NT2/D1 (cell line): Measurements from ENCODE around the gene PEX3.
A peak's percentile ranks its signal among the peaks of the same experiment; 100 is the strongest.
"Not testable (repeated sequence)": the region's sequence is repeated elsewhere in the genome, so short reads cannot be mapped to it uniquely, and the experiment has no call there.

ENCODE experiments used
- DNase-seq: peaks from one replicate; pipeline ENCODE4 v3.0.0-alpha.2; 2011; ENCODE audit warnings: low read depth, low spot score
- H3K27me3 ChIP-seq: 2 replicates; pipeline ENCODE4 v1.6.0; 2011; ENCODE audit warnings: mild to moderate bottlenecking; ENCODE audit not compliant: insufficient read length, insufficient read depth
- H3K36me3 ChIP-seq: 2 replicates; pipeline ENCODE4 v1.6.1; 2011; ENCODE audit warnings: mild to moderate bottlenecking, low read length, mixed read lengths; ENCODE audit not compliant: insufficient read depth, insufficient read length
- H3K4me1 ChIP-seq: 2 replicates; pipeline ENCODE4 v1.5.1; 2011; ENCODE audit not compliant: insufficient read depth, insufficient read length
- H3K4me3 ChIP-seq: 2 replicates; pipeline ENCODE4 v1.5.1; 2011; ENCODE audit warnings: low read depth; ENCODE audit not compliant: insufficient read length
- H3K9ac ChIP-seq: 2 replicates; pipeline ENCODE4 v1.6.0; 2011; ENCODE audit warnings: low read depth; ENCODE audit not compliant: insufficient read length
- H3K9me3 ChIP-seq: 2 replicates; pipeline ENCODE4 v1.5.1; 2011; ENCODE audit warnings: mild to moderate bottlenecking, low read length; ENCODE audit not compliant: insufficient read depth
- SUZ12 ChIP-seq: IDR thresholded peaks from 2 replicates; pipeline ENCODE4 v1.6.1; 2011; ENCODE audit not compliant: insufficient read length, insufficient read depth; ENCODE audit errors: extremely low read depth
- YY1 ChIP-seq: IDR thresholded peaks from 2 replicates; pipeline ENCODE4 v1.6.1; 2011; ENCODE audit not compliant: insufficient read length, insufficient read depth
- ZNF274 ChIP-seq: IDR thresholded peaks from 2 replicates; pipeline ENCODE4 v1.6.1; 2011; ENCODE audit warnings: mild to moderate bottlenecking, low read depth, low read length

PEX3 gene

DNA sequence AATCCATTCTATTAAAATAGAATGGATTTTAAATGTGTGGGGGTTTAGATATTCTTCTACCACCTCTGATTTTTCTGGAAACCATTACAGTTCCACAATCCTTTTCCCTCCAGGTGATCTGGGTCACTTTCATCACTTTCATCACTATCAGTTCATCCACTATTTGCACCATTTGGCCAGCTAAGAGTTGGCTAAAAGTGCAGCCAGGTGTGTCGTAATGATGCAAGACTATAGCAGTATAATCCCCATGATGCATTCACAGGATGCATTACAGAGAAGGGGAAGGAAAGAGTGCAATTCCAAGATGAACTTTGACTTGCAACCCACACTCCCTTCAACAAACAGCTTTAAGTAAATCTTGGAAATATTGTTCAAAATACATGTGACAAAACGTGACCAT lies 56.0 kb downstream of the PEX3 start:
- H3K36me3 ChIP-seq, result peaks cover 56% of the 10 kb centered on the region
- no peaks in the 10 kb centered on the region for H3K4me1 ChIP-seq
- no peaks in the 10 kb centered on the region for H3K27me3 ChIP-seq
- TF ChIP-seq ZNF274 (no peak), SUZ12 (no peak), YY1 (no peak)
- no peak overlapping the region for H3K4me3 ChIP-seq
- H3K9me3 ChIP-seq, result no peaks in the 10 kb centered on the region
- DNase-seq, result no peak
- no peak overlapping the region for H3K9ac ChIP-seq

DNA sequence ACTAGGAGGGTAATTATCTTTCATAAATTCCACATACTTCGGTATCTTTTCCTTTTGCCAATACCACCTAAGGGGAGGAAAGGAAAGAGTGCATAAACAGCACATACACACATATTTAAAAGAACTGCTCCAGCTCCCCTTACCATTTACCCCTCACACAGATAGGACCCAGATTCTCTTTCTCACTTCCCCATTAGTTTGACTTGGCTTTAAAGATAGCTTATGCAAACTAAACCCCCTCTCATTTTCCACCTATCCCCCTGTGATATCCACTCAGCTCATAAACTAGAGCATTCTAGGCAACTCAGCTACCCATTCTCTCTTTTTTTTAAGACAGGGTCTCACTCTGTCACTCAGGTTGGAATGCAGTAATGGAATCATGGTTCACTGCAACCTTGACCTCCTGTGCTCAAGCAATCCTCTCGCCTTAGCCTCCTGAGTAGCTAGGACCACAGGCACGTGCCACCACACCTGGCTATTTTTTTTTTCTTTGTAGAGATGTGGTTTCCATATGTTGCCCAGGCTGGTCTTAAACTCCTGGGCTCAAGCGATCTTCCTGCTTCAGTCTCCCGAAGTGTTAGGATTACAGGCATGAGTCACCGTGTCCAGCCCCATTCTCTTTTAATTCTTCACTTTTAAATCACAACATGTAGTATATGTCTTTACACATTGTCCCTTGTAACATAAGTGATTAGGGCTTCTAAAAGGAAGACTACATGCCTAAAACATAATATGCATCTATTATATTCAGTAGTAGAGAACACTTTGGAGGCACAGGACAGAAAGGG lies 56.9 kb downstream of the PEX3 start:
- no peak overlapping the region for H3K4me3 ChIP-seq
- no peaks in the 10 kb centered on the region for H3K27me3 ChIP-seq
- no peaks in the 10 kb centered on the region for H3K4me1 ChIP-seq
- DNase-seq, result no peak
- H3K9me3 ChIP-seq, result no peaks in the 10 kb centered on the region; the same call in 1 of the 2 replicates
- no peak overlapping the region for H3K9ac ChIP-seq
- peaks cover 48% of the 10 kb centered on the region for H3K36me3 ChIP-seq
- TF ChIP-seq ZNF274 (no peak), SUZ12 (no peak), YY1 (no peak)

- peaks cover 22% of the 10 kb centered on the region for H3K36me3 ChIP-seq
- DNase-seq, H3K9me3 ChIP-seq, H3K4me3 ChIP-seq, H3K27me3 ChIP-seq, H3K4me1 ChIP-seq, H3K9ac ChIP-seq: not testable (repeated sequence)
These were observed 59.7 kb downstream of the PEX3 start for GRCh38 chr6:143510326-143510725.

- H3K9me3 ChIP-seq, result no peaks in the 10 kb centered on the region; the same call in 1 of the 2 replicates
- peak within 1 kb of the TSS; percentile 64 for H3K4me3 ChIP-seq
- H3K36me3 ChIP-seq, result peaks cover 13% of the 10 kb centered on the region
- TF ChIP-seq YY1 (no peak), SUZ12 (no peak)
- peak; percentile 79 for DNase-seq
- peak within 1 kb of the TSS; percentile 83 for H3K9ac ChIP-seq
- no peaks in the 10 kb centered on the region for H3K4me1 ChIP-seq
- no peaks in the 10 kb centered on the region for H3K27me3 ChIP-seq
These were observed 60.6 kb downstream of the PEX3 start, which contains the start of gene FUCA2 for GRCh38 chr6:143510991-143511891. FUCA2 (minus strand) TSS chr6:143511720; CDS start chr6:143511634, 86 bp downstream.

GRCh38 chr6:143513410-143513809 lies 62.8 kb downstream of the PEX3 start:
- Histone ChIP-seq H3K36me3 (no peaks in the 10 kb centered on the region), H3K4me1 (no peaks in the 10 kb centered on the region), H3K9ac (no peak overlapping the region), H3K9me3 (no peaks in the 10 kb centered on the region; the same call in 1 of the 2 replicates), H3K27me3 (no peaks in the 10 kb centered on the region), H3K4me3 (no peak overlapping the region)
- no peak for DNase-seq
- TF ChIP-seq SUZ12 (no peak), ZNF274 (no peak), YY1 (no peak)

GRCh38 chr6:143515061-143515760 lies 64.6 kb downstream of the PEX3 start:
- Histone ChIP-seq H3K4me3 (no peak overlapping the region), H3K36me3 (no peaks in the 10 kb centered on the region), H3K4me1 (no peaks in the 10 kb centered on the region), H3K27me3 (no peaks in the 10 kb centered on the region), H3K9me3 (no peaks in the 10 kb centered on the region; the same call in 1 of the 2 replicates), H3K9ac (no peak overlapping the region)
- no peak for DNase-seq
- TF ChIP-seq ZNF274 (no peak), SUZ12 (no peak), YY1 (no peak)
